Skeletal muscle cell (primary cell): Measurements from ENCODE around the gene GATAD2A.

Source experiments
- DNase-seq: peaks from one replicate; pipeline ENCODE4 v3.0.0-alpha.2; 2010; ENCODE audit warnings: low read depth
- H3K4me3 ChIP-seq: 2 replicates; pipeline ENCODE4 v1.5.1; 2011; ENCODE audit warnings: low read depth, mild to moderate bottlenecking, control low read depth, low read length, moderate library complexity

The GATAD2A gene

GRCh38 chr19:19549804-19550464, 144.5 kb downstream of the GATAD2A start:
- DNase-seq, result no peak
- no peak overlapping the region for H3K4me3 ChIP-seq

- DNase-seq, result peak; percentile 27
- no peak overlapping the region for H3K4me3 ChIP-seq
These were observed 145.0 kb downstream of the GATAD2A start for GRCh38 chr19:19550485-19550929.

GRCh38 chr19:19550972-19551852, 145.7 kb downstream of the GATAD2A start:
- DNase-seq, result no peak

GRCh38 chr19:19551853-19552192, 146.3 kb downstream of the GATAD2A start:
- no peak for DNase-seq
- no peak overlapping the region for H3K4me3 ChIP-seq

More at GRCh38 chr19:19550972-19551852, 145.7 kb downstream of the GATAD2A start:
- H3K4me3 ChIP-seq, result no peak overlapping the region

GRCh38 chr19:19552798-19553197, 147.3 kb downstream of the GATAD2A start:
- H3K4me3 ChIP-seq, result no peak overlapping the region
- DNase-seq, result no peak

GRCh38 chr19:19553670-19554069, 148.2 kb downstream of the GATAD2A start:
- DNase-seq, result no peak
- no peak overlapping the region for H3K4me3 ChIP-seq

- H3K4me3 ChIP-seq, result no peak overlapping the region
- DNase-seq, result no peak
These were observed 148.9 kb downstream of the GATAD2A start for GRCh38 chr19:19554074-19555023.

- no peak for DNase-seq
- no peak overlapping the region for H3K4me3 ChIP-seq
These were observed 152.6 kb downstream of the GATAD2A start for GRCh38 chr19:19558055-19558454.
